HG02870 (cell line): Measurements from ENCODE around the gene AMPD3.
"Not testable (repeated sequence)": the region's sequence is repeated elsewhere in the genome, so short reads cannot be mapped to it uniquely, and the experiment has no call there.

Experiments used
- ATAC-seq: cut with Tn5 transposase; IDR thresholded peaks from one replicate; pipeline ENCODE4 v1.9.1; 2021; ENCODE audit warnings: mild to moderate bottlenecking, moderate library complexity; ENCODE audit not compliant: unreplicated experiment

The AMPD3 gene

GRCh38 chr11:10436683-10437082, 18.4 kb upstream of the AMPD3 start:
- not testable (repeated sequence) for ATAC-seq

DNA sequence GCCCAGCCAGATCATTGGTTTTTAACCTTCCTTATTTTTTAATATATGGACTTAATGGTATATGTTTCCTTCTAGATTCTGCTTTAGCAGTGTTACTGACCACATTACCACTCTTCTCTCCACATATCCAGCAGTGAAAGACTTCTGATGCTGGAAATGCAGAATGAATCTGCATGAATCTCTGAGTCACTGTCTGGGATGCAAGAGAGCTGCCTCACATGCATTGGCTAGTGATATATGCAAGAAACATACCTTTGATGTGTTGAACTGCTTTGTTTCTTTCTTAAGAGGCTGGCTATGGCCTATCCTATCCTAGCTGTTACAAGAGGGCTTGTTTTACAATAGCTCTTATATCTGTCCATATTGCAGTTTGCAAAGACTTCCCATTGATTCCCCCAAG, 16.6 kb upstream of the AMPD3 start:
- no peak for ATAC-seq

DNA sequence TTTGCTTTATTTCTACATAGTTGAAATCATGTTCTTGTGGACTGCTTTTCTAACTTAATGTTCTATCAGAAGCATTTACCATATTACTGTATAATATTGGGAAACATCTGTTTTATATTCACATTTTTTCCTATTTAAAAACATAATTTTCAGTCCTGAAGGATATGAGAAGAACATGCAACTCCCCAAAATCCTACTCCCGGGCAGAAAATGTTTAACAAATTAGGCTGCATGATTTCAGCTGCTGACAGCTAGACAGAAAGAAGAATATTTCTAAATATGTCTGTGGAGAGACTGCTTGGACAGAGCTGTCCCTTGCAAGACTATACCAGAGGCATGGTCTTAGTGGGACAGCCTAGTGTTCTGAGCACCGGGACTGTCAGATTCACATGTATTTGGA, 15.7 kb upstream of the AMPD3 start:
- no peak for ATAC-seq

- no peak for ATAC-seq
Measured at GRCh38 chr11:10439924-10440323, 15.1 kb upstream of the AMPD3 start.

- no peak for ATAC-seq
Measured at GRCh38 chr11:10440401-10440800, 14.7 kb upstream of the AMPD3 start.

DNA sequence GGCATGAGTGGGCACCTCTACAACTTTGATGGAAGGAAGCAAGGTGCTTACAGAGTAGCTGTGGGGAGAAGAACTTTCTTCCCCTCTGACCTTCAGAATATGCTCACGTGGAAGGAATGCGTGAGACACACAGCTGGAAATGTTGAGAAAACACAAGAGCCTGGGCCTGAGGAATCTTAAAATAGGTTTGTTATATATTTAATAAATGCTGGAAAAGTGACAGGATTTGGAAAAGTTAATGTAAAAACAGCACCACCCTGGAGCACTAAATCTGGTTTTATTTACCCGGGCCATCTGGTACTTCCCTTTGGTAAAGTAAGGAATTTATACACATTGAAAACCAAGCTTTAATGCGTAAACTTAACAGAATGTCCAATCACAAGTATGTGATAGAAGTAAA, 14.0 kb upstream of the AMPD3 start:
- ATAC-seq, result no peak

DNA sequence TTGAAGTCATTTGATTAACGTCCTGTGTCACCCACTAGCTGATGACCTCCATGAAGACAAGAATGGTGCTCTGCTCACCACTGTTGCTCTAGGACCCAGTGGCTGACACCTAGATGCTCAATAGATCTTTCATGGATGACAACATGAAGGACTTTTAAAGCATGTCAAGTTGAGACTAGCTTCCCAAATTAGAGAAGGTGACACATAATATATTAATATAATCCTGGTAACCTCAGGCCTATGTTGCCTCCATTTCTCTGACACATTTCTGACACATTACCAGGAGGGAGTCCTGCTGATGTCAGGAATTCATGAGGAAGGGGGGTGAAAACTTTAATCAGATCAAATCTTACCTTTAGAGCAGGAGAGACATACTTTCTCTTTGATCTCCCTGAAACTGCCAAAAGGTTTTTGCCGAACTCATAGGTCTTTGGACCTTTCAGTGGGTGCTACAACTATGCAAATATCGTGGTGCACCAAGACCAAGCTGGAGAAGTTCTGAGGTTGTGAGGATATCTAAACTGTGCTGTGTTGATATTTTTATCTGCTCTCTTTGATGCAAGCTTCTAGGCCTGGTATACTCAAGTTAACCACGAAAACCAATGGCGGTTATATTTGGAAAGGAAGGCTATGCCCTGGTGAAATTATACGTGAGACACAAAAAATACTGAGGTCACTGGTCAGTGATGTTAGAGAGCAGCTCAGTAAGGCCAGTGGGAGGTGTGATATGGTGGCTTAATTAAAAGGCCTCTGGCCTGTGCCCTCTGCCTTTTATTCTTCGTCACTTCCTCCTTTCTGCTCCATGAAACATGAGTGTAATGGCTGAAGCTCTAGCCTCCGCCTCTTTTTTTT, 13.2 kb upstream of the AMPD3 start:
- peak; percentile 95 for ATAC-seq

DNA sequence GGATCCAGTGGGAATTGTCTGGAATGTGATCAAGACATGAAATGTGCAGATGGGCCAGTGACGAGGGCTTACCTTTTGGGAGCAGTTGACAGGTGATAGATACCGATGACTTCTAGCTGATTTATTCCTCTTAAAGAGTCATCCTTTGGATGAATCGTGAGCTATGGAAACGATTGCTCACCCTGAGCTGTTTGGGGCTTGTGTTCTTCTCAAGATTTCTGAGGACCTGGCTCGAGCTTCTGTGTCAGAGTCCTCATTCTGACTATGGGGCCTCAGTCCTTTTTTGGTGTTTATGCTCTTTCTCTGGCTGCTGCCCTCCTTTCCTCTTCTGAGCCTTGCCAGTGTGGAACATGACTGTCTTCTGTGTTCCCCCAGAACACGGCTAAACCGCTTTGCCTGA, 11.9 kb upstream of the AMPD3 start:
- ATAC-seq, result no peak

DNA sequence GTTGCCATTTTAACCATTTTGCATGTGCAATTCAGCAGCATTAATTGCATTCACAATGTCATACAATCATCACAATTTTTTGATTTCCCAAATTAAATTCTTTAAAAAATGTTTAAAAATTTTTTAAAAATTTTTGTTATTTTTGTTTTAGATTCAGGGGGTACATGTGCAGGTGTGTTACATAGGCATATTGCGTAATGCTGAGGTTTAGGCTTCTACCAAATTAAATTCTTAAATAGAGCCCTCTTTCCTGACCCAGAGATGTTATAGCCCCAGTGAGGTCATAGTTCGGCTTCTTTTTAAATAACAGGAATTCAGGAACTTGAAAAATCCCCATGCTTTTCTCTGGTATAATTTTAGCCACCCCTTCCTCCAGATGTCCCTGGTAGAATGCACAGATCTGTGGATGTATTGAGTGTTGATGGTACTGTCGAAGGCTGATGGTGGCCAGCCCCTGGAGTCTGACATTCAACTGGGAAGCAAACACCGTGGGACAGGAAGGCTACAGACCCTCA, 11.3 kb upstream of the AMPD3 start:
- no peak for ATAC-seq

GRCh38 chr11:10444725-10445315, 10.2 kb upstream of the AMPD3 start:
- no peak for ATAC-seq

GRCh38 chr11:10447445-10447844, 7.6 kb upstream of the AMPD3 start:
- no peak for ATAC-seq

- ATAC-seq, result no peak
Measured at GRCh38 chr11:10450462-10451425, 4.3 kb upstream of the AMPD3 start.

- ATAC-seq, result no peak
Measured at GRCh38 chr11:10451426-10452116, 3.5 kb upstream of the AMPD3 start.

- ATAC-seq, result no peak
Measured at GRCh38 chr11:10452211-10452767, 2.8 kb upstream of the AMPD3 start.

GRCh38 chr11:10453261-10453660, 1.8 kb upstream of the AMPD3 start:
- no peak for ATAC-seq

GRCh38 chr11:10455637-10456487, 798 bp downstream of the AMPD3 start:
- peak; percentile 46 for ATAC-seq

- no peak for ATAC-seq
Measured at GRCh38 chr11:10456519-10456918, 1.5 kb downstream of the AMPD3 start.

GRCh38 chr11:10457901-10458300, 2.8 kb downstream of the AMPD3 start:
- ATAC-seq, result no peak
